ENCODE results near the gene SPDYE3. TPM values are rescaled to one million over a fixed set of nuclear protein-coding genes. Genes with fewer than 3 reads are reported as not detected.
A peak's percentile ranks its signal among the peaks of the same experiment; 100 is the strongest.
"Not testable (repeated sequence)": the region's sequence is repeated elsewhere in the genome, so short reads cannot be mapped to it uniquely, and the experiment has no call there.

The SPDYE3 gene
- total RNA-seq, result not detected

DNA sequence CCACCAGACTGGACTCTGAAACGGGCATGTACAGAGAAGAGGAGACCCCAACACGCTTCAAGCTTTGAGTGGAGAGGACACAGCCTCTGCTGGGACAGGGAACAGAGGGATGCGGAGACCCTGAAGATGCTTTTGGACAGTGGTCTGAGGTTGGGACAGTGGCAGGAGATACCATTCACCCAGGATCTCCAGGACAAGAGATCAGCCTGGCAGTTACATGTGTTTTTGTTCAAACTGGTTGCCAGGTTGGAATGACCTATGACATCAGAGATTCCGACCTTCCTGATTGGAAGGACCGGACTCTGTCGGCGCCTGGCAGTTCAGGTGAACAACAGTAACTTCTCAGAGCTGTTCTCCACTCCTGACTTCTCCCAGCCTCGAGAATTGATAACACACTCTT is at the start of gene SPDYE3:
Gene SPDYE3, plus strand, starts transcription at position 301 of the 400 bp plus-strand sequence. CDS start 184 bp downstream, outside the sequence.
- H3K27ac Mint-ChIP-seq; POLR2A ChIA-PET; DNase-seq; H3K9me3 Mint-ChIP-seq (ENCODE audit: insufficient read depth); H3K27me3 Mint-ChIP-seq (ENCODE audit: low read depth); H3K4me3 Mint-ChIP-seq; H3K36me3 Mint-ChIP-seq (ENCODE audit: low read depth); H3K4me1 Mint-ChIP-seq (ENCODE audit: low read depth); ATAC-seq; CTCF ChIA-PET: not testable (repeated sequence)

DNA sequence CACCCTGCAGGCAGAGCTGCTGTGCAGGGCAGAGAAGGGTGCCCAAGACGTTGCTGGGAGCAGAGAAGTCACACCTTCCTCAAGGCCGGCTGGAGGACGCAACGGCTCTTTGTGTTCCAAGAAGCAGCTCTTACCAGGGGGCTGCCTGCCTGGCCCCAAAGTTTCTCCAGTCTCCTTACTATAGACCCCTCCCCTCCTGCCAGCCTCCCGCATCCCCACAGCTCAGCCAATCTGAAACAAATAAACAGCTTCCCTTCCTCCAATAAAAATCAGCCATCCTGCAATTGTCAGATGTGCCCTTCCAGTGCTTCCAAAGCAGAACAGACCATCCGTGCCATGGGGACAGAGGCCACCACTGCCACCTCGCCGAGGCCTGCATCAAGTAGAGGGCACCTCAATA is 47.5 kb upstream of the SPDYE3 start:
- H3K27ac Mint-ChIP-seq; H3K9me3 Mint-ChIP-seq (ENCODE audit: insufficient read depth); POLR2A ChIA-PET; H3K27me3 Mint-ChIP-seq (ENCODE audit: low read depth); DNase-seq; H3K4me1 Mint-ChIP-seq (ENCODE audit: low read depth); ATAC-seq; H3K36me3 Mint-ChIP-seq (ENCODE audit: low read depth); CTCF ChIA-PET; H3K4me3 Mint-ChIP-seq: not testable (repeated sequence)

- H3K9me3 Mint-ChIP-seq (ENCODE audit: insufficient read depth); DNase-seq; CTCF ChIA-PET; H3K27ac Mint-ChIP-seq; H3K36me3 Mint-ChIP-seq (ENCODE audit: low read depth); ATAC-seq; POLR2A ChIA-PET; H3K4me3 Mint-ChIP-seq; H3K4me1 Mint-ChIP-seq (ENCODE audit: low read depth); H3K27me3 Mint-ChIP-seq (ENCODE audit: low read depth): not testable (repeated sequence)
Observed at GRCh38 chr7:100262896-100263295, 44.6 kb upstream of the SPDYE3 start.

GRCh38 chr7:100264223-100264622 is 43.3 kb upstream of the SPDYE3 start:
- H3K4me3 Mint-ChIP-seq; H3K27me3 Mint-ChIP-seq (ENCODE audit: low read depth); H3K9me3 Mint-ChIP-seq (ENCODE audit: insufficient read depth); H3K4me1 Mint-ChIP-seq (ENCODE audit: low read depth); H3K27ac Mint-ChIP-seq; DNase-seq; POLR2A ChIA-PET; H3K36me3 Mint-ChIP-seq (ENCODE audit: low read depth); ATAC-seq; CTCF ChIA-PET: not testable (repeated sequence)

DNA sequence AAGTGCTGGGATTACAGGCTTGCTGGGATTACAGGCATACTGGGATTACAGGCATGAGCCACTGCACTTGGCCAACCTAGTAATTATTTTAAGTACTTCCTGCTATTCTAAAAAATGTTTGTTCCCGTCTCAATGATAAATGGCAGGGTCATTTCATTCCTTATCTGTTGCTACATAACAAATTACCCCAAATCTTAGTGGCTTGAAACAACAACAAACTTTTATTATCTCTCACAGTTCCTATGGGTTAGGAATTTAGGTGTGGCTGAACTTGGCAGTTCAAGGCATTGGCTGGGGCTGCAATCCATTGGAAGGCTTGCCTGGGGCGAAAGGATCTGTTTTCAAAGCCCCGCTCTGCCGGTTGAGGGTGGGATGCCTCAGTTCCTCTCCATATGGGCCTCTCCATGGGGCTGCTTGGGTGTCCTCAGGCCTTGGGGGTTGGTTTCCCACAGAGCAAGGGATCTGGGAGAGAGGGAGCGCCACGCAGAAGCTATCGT is 42.8 kb upstream of the SPDYE3 start:
- ATAC-seq, CTCF ChIA-PET: not testable (repeated sequence)
- POLR2A ChIA-PET, result interaction anchor here (0.6 kb wide), 1 partner anchor 38 kb away, joined by 4 read pairs; no protein-coding TSS in a partner anchor

DNA sequence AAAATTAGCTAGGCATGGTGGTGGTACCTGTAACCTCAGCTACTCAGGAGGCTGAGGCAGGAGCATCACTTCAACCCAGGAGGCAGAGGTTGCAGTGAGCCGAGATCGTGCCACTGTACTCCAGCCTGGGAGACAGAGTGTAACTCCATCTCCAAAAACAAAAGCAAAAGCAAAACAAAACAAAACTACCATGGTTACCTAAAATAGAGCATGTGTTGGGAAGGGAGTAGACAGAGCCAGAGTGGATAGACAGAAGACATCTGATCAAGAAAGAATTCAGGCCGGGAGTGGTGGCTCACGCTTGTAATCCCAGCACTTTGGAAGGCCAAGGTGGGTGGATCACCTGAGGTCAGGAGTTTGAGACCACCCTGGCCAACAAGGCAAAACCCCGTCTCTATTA is 41.7 kb upstream of the SPDYE3 start:
- H3K4me1 Mint-ChIP-seq (ENCODE audit: low read depth); DNase-seq; H3K36me3 Mint-ChIP-seq (ENCODE audit: low read depth); H3K27me3 Mint-ChIP-seq (ENCODE audit: low read depth); H3K9me3 Mint-ChIP-seq (ENCODE audit: insufficient read depth); CTCF ChIA-PET; H3K4me3 Mint-ChIP-seq; POLR2A ChIA-PET: not testable (repeated sequence)
- H3K27ac Mint-ChIP-seq, result peak overlapping the region; percentile 52
- ATAC-seq, result peak; percentile 47

More for the DNA sequence above, 42.8 kb upstream of the SPDYE3 start:
- H3K4me3 Mint-ChIP-seq; H3K27me3 Mint-ChIP-seq (ENCODE audit: low read depth); DNase-seq; H3K4me1 Mint-ChIP-seq (ENCODE audit: low read depth); H3K36me3 Mint-ChIP-seq (ENCODE audit: low read depth); H3K9me3 Mint-ChIP-seq (ENCODE audit: insufficient read depth); H3K27ac Mint-ChIP-seq: not testable (repeated sequence)

GRCh38 chr7:100266576-100267354 is 40.7 kb upstream of the SPDYE3 start:
- POLR2A ChIA-PET, result interaction anchor here (0.9 kb wide), 1 partner anchor 93 kb away, joined by 3 read pairs; no protein-coding TSS in a partner anchor
- Mint-ChIP-seq H3K36me3 (ENCODE audit: low read depth) (no peaks in the 10 kb centered on the region), H3K4me1 (ENCODE audit: low read depth) (peaks cover 13% of the 10 kb centered on the region), H3K27ac (no peak overlapping the region), H3K9me3 (ENCODE audit: insufficient read depth) (no peaks in the 10 kb centered on the region), H3K27me3 (ENCODE audit: low read depth) (no peaks in the 10 kb centered on the region), H3K4me3 (no peak overlapping the region)
- DNase-seq (no peak), ATAC-seq (no peak)
- CTCF ChIA-PET, result no interaction called here

GRCh38 chr7:100267648-100268047 is 39.9 kb upstream of the SPDYE3 start:
- DNase-seq, result no peak
- H3K4me3 Mint-ChIP-seq, result no peak overlapping the region
- no peaks in the 10 kb centered on the region for H3K9me3 Mint-ChIP-seq (ENCODE audit: insufficient read depth)
- no peak for ATAC-seq
- CTCF ChIA-PET, result no interaction called here
- no peaks in the 10 kb centered on the region for H3K36me3 Mint-ChIP-seq (ENCODE audit: low read depth)
- peaks cover 20% of the 10 kb centered on the region for H3K4me1 Mint-ChIP-seq (ENCODE audit: low read depth)
- H3K27me3 Mint-ChIP-seq (ENCODE audit: low read depth), result no peaks in the 10 kb centered on the region
- POLR2A ChIA-PET, result interaction anchor here (0.9 kb wide), 1 partner anchor 92 kb away, joined by 3 read pairs; no protein-coding TSS in a partner anchor
- H3K27ac Mint-ChIP-seq, result no peak overlapping the region

GRCh38 chr7:100268882-100269281 is 38.6 kb upstream of the SPDYE3 start:
- ATAC-seq; DNase-seq; H3K27ac Mint-ChIP-seq; POLR2A ChIA-PET; H3K27me3 Mint-ChIP-seq (ENCODE audit: low read depth); H3K36me3 Mint-ChIP-seq (ENCODE audit: low read depth); H3K9me3 Mint-ChIP-seq (ENCODE audit: insufficient read depth); CTCF ChIA-PET; H3K4me3 Mint-ChIP-seq: not testable (repeated sequence)
- peaks cover 21% of the 10 kb centered on the region for H3K4me1 Mint-ChIP-seq (ENCODE audit: low read depth)

GRCh38 chr7:100269306-100270045 is 38.0 kb upstream of the SPDYE3 start:
- peaks cover 21% of the 10 kb centered on the region for H3K4me1 Mint-ChIP-seq (ENCODE audit: low read depth)
- POLR2A ChIA-PET; H3K36me3 Mint-ChIP-seq (ENCODE audit: low read depth); ATAC-seq; DNase-seq; H3K4me3 Mint-ChIP-seq; H3K27ac Mint-ChIP-seq; H3K9me3 Mint-ChIP-seq (ENCODE audit: insufficient read depth); H3K27me3 Mint-ChIP-seq (ENCODE audit: low read depth); CTCF ChIA-PET: not testable (repeated sequence)

DNA sequence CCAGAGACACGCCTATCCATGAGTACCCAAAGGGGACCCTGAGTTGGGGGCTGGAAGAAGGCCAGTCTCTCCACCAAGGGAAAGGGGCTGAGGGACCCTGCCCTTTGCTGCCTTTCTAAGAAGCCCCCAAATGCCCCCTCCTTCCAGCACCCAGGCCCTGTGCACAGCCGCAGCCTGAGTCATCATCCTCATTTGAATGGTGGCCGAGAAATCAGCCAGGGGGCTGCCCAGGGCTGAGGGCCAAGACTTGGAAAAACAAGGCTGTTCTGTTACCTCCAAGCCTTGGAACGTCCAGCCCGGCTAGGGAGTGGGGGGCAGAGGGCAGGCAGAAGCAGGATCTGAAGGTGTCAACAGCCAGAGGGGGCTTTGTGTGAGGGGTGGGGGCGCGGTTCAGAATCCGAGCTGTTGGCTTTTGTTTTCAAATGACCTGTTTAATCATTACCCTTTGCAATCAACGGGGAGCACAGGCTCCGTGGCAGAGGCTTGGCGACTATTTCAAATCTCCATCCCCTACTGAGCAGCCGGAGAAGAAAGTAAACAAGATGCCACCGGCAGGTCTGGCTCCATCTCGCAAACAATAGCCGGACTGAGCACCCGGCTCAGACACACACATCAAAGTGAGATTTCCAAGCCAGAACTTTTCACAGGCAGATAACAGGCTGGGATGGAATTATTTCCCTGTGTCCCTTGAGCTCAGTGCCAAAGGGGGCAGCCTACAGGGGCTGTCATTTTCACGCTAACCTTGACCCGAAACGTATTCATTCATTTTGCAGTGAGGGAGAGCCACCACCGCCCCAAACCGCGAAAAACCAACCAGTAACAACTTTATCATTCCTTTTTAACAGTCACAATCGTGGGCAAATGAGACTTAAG is 37.2 kb upstream of the SPDYE3 start:
- CTCF ChIA-PET; DNase-seq; H3K27me3 Mint-ChIP-seq (ENCODE audit: low read depth); POLR2A ChIA-PET; H3K27ac Mint-ChIP-seq; H3K36me3 Mint-ChIP-seq (ENCODE audit: low read depth); H3K9me3 Mint-ChIP-seq (ENCODE audit: insufficient read depth); ATAC-seq: not testable (repeated sequence)
- peaks cover 26% of the 10 kb centered on the region for H3K4me1 Mint-ChIP-seq (ENCODE audit: low read depth)
- H3K4me3 Mint-ChIP-seq, result peak overlapping the region; percentile 72

Measured in activated CD8-positive, alpha-beta T cell treated with anti-CD3 and anti-CD28 coated beads, Interleukin-2, amount 10 ng/mL, durations not matched to agents 7 days and 5 days (primary cell).